GM11168 (cell line): ENCODE data around the gene HOOK2.

Experiments used
- in situ Hi-C: fragments of 300-500 bp; cut with MboI; formaldehyde crosslinking; loops from one replicate; pipeline ENCODE4 v1.12.0; 2022; ENCODE audit warnings: low sequenced_read_pairs; ENCODE audit not compliant: unreplicated experiment

The HOOK2 gene

DNA sequence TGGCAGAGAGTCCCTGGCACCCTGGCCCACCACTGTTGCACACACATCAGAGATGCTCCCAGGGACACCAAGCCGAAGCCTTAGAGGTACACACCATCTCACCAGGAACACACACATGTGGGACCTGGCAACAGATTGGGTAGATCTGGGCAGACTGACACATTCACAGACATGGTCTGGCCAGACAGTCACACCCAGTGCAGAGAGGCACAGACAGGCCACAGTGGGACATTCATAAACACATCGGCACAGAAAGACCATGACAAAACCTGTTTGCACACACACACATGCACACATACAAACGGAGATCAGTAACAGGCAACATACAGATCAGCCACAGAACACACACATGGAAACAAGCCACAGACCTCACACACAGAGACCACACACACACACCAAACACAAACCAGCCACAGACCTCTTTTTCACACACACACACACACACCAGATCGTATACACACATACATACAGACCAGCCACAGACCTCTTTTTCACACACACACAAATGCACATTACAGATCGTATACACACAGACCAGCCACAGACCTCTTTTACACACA lies 9.6 kb upstream of the HOOK2 start:
- in situ Hi-C loops = no loop called here

GRCh38 chr19:12784394-12784870 lies 9.1 kb upstream of the HOOK2 start:
- in situ Hi-C loops = no loop called here

GRCh38 chr19:12783849-12784393 lies 8.6 kb upstream of the HOOK2 start:
- in situ Hi-C loops = no loop called here

DNA sequence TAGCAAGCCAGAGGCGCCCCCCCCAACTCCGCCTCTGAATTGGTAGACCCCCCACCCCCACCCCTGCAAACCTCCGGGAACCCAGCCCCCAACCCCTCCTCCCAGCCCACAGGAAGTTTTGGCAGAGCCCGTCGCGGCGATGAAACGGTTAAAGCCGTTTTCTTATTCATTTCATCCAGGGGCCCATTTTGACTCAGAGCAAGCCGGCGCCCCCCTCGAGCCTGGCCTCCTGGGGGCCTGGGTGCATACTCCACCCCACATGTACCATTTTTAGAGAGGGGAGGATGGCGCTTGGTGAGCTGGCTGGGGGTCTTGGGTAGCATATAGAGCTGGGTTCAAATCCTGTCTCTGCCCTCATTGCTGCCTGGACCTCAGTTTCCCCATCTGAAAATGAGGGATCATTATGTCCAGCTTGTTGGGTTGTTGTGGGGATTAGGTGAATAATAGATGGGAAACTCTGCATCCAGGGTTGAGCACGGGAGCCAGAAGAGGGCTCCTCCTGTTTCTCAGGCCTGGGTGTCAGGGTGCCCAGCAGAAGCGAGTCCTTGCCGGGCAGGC lies 8.0 kb upstream of the HOOK2 start:
- in situ Hi-C loops = no loop called here

GRCh38 chr19:12782424-12783290 lies 7.3 kb upstream of the HOOK2 start:
- in situ Hi-C loops = no loop called here

GRCh38 chr19:12782174-12782423 lies 6.7 kb upstream of the HOOK2 start:
- in situ Hi-C loops = no loop called here

GRCh38 chr19:12779162-12779993 lies 4.0 kb upstream of the HOOK2 start:
- in situ Hi-C loops = no loop called here

DNA sequence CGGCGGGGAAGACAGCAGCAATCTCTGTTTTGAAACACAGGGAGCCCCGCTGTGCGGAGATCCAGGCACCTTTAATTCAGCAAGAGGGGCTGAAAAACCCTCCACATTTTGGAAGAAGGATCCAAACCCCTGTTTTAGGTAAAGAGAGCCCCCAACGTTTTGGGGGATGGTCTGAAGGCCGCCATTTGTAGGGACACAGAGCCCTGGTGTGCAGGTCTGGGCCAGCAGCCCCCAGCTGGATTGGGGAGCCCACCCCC lies 3.5 kb upstream of the HOOK2 start:
- in situ Hi-C loops = no loop called here

GRCh38 chr19:12778017-12778904 lies 2.9 kb upstream of the HOOK2 start:
- in situ Hi-C loops = no loop called here

DNA sequence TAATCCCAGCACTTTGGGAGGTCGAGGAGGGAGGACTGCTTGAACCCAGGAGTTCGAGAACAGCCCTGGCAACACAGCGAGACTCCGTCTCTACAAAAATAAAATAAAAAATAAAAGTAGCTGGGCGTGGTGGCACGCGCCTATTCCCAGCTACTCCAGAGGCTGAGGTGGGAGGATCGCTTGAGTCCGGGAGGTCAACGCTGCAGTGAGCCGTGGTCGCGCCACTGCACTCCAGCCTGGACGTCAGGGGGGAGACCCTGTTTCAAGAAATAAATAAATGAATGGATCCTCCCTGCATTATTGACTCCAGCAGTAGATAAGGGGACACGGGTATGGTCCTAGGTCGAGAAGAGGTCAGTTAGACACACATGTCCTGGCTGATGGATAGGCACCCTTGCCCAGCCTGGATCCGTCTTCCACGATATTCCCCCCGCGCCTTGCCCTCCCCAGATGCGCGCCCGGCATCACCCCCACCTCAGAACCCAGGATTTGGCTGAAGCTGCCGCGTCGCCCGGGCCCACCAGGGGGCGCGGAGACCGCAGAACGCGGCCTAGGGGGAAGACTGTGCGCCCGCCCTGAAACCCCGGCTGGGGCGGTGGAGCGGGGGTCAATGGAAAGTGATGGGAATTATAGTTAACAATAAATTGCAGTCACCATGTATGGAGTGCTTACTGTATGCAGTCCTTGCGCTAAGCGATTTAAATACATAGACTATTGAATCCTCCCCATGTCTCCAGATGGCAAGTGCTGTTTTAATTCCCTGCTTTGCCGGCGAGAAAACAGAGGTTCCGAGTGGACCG lies 2.1 kb upstream of the HOOK2 start:
- in situ Hi-C loops = no loop called here

GRCh38 chr19:12773571-12773970 lies 1.8 kb downstream of the HOOK2 start:
- in situ Hi-C loops = no loop called here

DNA sequence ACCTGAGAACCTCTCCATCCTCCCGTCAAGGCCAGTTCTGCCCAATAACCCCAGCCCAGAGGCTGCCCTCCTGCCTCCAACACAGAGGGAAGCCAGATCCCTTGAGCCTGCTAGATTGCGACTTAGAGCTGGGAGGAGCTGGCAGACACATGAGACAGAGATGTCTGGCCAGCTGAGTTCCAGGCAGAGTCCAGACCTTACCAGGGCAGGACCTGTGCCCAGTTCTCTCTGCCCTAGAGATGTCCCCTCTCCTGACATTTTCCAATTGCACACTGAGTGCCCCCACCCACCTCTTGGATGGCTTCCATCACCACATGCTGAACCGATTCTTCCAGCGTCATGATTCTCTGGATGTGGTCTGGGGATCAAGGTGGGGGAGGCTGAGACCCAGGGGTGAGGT lies 3.0 kb downstream of the HOOK2 start:
- in situ Hi-C loops = no loop called here

DNA sequence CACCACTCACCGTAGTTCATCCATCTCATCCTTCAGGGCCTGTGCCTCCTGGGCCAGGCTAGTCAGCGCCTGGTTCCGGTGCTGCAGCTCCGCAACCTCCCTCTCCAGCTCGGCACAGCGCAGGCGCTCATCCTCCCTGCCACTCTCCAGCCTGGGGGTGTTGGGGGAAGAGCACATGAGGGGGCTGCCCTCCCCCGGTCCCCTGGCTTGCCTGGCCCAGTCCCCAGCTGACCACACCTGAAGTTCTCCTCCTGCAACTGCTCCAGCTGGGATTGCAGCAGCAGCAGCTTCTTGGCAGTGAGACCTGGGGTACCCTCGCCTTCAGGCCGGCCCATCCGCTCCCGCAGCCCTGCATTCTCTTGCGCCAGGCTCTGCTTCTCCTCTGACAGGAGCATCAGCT lies 4.4 kb downstream of the HOOK2 start:
- in situ Hi-C loops = no loop called here

DNA sequence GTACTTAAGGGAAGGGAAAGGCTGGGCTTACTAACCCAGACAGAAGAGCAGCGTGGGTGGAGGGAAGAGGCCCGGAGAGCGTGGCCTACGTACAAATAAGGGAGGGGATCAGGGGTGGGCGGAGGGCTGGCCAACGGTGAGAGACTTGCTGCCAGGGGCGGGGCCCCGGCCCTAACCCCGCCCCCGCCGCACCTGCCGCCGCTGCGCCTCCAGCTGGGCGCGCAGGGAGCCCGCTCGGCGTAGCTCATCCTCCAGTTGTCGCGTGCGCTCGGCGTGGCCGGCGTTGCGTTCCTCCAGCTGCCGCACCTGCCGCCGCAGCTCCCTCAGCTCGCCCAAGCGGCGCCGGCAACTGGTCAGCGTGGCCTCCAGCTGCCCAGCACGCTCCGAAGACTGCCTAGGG lies 5.7 kb downstream of the HOOK2 start:
- in situ Hi-C loops = loop anchor here (5.0 kb wide), 1 partner anchor 33 kb away; the partner anchor contains the start of genes PRDX2 and THSD8

DNA sequence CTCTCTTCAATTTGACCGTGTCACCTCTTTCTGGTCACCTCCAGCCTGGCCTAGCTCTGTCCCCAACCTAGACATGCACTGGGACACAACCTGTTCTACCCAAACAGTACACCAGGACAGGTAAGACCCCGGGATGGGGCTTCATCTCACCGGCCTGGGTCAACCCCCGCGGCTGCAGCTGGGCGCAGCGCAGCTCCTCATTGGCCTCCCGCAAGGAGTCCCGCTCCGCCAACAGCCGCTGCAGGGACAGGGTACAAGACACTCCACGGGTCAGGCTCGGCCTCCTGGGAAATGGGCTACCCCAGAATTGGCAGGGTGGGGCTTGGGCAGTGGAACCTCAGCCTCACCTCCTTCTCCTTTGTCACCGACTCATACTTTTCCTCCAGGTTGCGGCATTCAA lies 7.7 kb downstream of the HOOK2 start:
- in situ Hi-C loops = loop anchor here (5.0 kb wide), 1 partner anchor 35 kb away; the partner anchor contains the start of genes PRDX2 and THSD8

GRCh38 chr19:12767150-12767549 lies 8.2 kb downstream of the HOOK2 start:
- in situ Hi-C loops = loop anchor here (5.0 kb wide), 1 partner anchor 35 kb away; the partner anchor contains the start of genes PRDX2 and THSD8

GRCh38 chr19:12766051-12766521 lies 9.3 kb downstream of the HOOK2 start:
- in situ Hi-C loops = loop anchor here (5.0 kb wide), 1 partner anchor 36 kb away; the partner anchor contains the start of genes PRDX2 and THSD8

- in situ Hi-C loops = loop anchor here (5.0 kb wide), 1 partner anchor 38 kb away; the partner anchor contains the start of genes PRDX2 and THSD8
These were observed 10.7 kb downstream of the HOOK2 start for GRCh38 chr19:12764698-12765097.

GRCh38 chr19:12763100-12763499 lies 12.3 kb downstream of the HOOK2 start:
- in situ Hi-C loops = no loop called here
